Mesothelial cell of epicardium (in vitro differentiated cells): ENCODE data around the gene KRTAP17-1. TPM values are rescaled to one million over a fixed set of nuclear protein-coding genes. Genes with fewer than 3 reads are reported as not detected.

Experiments
- DNase-seq, 2 experiments: peaks; one replicate each; pipeline ENCODE4 v3.0.0; 2021; ENCODE audit warnings: low spot score in 2 of 2; ENCODE audit not compliant: unreplicated experiment in 2 of 2
- H3K27ac Mint-ChIP-seq: 2 replicates; pipeline ENCODE4 v1.8.0; 2021; ENCODE audit warnings: mixed read lengths
- H3K27me3 Mint-ChIP-seq: 2 replicates; pipeline ENCODE4 v1.8.0; 2021; ENCODE audit warnings: low read depth, mixed read lengths
- H3K36me3 Mint-ChIP-seq: 2 replicates; pipeline ENCODE4 v1.8.0; 2021; ENCODE audit warnings: mixed read lengths
- H3K4me1 Mint-ChIP-seq: 2 replicates; pipeline ENCODE4 v1.8.0; 2021; ENCODE audit warnings: mixed read lengths
- H3K4me3 Mint-ChIP-seq: 2 replicates; pipeline ENCODE4 v1.8.0; 2021; ENCODE audit warnings: mild to moderate bottlenecking, moderate library complexity, mixed read lengths
- H3K9me3 Mint-ChIP-seq: 2 replicates; pipeline ENCODE4 v1.8.0; 2021; ENCODE audit warnings: mixed read lengths
- total RNA-seq: library from RNA; stranded (reverse); gene quantifications from 3 replicates; pipeline ENCODE4 v1.2.1, GENCODE V29; 2021
- TF ChIP-seq, protein P1 (sequence below): fragments of 200-600 bp; sonication (generic); IDR thresholded peaks from one replicate; pipeline ENCODE4 v1.5.0; 2021; ENCODE audit warnings: antibody characterized with exemption; ENCODE audit not compliant: unreplicated experiment

Gene KRTAP17-1, protein sequence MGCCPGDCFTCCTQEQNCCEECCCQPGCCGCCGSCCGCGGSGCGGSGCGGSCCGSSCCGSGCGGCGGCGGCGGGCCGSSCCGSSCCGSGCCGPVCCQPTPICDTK
- total RNA-seq = not detected in 3 replicates

DNA sequence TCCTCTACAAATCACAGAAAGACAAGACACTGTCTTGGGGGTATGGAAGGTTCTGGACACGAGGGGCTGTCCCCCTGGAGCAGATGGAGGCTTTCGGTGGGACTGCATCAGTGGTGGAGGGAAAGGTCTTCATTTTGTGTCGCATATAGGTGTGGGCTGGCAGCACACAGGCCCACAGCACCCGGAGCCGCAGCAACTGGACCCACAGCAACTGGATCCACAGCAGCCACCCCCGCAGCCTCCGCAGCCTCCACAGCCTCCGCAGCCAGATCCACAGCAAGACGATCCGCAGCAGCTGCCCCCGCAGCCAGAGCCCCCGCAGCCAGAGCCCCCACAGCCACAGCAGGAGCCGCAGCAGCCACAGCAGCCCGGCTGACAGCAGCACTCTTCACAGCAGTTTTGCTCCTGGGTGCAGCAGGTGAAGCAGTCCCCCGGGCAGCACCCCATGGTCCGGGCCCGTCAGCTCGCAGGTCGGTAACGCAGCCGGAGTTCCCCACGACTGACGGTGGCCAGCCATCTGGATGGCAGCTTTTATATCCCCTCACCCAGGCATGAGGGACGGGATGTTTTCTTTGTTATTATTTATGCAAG, at the start of gene KRTAP17-1:
Gene KRTAP17-1 (minus strand): TSS at position 507 of the 591 bp plus-strand sequence. CDS start 60 bp downstream, at position 447.
- no peak within 1 kb of the TSS for H3K27ac Mint-ChIP-seq

DNA sequence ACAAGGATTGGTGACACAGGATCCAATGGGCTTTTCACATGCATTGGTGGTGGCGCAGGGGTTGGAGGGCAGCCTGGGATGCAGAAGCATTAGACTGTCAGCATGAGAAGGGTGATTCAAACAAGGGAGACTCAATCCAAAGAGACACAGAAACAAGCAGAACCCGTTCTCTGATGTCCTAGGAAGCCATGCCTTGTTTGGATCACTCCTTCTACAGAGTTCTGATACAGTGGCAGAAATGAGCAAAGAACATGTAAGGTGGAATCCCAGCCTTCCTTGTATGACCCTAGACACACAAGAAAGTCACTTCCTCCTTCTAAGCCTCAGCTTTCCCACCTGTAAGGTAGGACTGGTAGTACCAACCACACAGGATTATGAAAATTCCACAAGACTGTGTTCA, 48.4 kb upstream of the KRTAP17-1 start:
- no peaks in the 10 kb centered on the region for H3K36me3 Mint-ChIP-seq
- H3K4me3 Mint-ChIP-seq = no peak overlapping the region
- peaks cover 7% of the 10 kb centered on the region for H3K4me1 Mint-ChIP-seq
- DNase-seq = no peak
- no peaks in the 10 kb centered on the region for H3K27me3 Mint-ChIP-seq
- H3K9me3 Mint-ChIP-seq = peaks cover 7% of the 10 kb centered on the region
- H3K27ac Mint-ChIP-seq = no peak overlapping the region
- TF ChIP-seq, protein P1, sequence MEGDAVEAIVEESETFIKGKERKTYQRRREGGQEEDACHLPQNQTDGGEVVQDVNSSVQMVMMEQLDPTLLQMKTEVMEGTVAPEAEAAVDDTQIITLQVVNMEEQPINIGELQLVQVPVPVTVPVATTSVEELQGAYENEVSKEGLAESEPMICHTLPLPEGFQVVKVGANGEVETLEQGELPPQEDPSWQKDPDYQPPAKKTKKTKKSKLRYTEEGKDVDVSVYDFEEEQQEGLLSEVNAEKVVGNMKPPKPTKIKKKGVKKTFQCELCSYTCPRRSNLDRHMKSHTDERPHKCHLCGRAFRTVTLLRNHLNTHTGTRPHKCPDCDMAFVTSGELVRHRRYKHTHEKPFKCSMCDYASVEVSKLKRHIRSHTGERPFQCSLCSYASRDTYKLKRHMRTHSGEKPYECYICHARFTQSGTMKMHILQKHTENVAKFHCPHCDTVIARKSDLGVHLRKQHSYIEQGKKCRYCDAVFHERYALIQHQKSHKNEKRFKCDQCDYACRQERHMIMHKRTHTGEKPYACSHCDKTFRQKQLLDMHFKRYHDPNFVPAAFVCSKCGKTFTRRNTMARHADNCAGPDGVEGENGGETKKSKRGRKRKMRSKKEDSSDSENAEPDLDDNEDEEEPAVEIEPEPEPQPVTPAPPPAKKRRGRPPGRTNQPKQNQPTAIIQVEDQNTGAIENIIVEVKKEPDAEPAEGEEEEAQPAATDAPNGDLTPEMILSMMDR = no peak

More for the DNA sequence above, at the start of gene KRTAP17-1:
- TF ChIP-seq, protein P1 = no peak
- Mint-ChIP-seq H3K4me1 (no peaks in the 10 kb centered on the region), H3K4me3 (no peak within 1 kb of the TSS), H3K27me3 (peaks cover 5% of the 10 kb centered on the region), H3K9me3 (peaks cover 18% of the 10 kb centered on the region), H3K36me3 (peaks cover 4% of the 10 kb centered on the region)
- DNase-seq = no peak

DNA sequence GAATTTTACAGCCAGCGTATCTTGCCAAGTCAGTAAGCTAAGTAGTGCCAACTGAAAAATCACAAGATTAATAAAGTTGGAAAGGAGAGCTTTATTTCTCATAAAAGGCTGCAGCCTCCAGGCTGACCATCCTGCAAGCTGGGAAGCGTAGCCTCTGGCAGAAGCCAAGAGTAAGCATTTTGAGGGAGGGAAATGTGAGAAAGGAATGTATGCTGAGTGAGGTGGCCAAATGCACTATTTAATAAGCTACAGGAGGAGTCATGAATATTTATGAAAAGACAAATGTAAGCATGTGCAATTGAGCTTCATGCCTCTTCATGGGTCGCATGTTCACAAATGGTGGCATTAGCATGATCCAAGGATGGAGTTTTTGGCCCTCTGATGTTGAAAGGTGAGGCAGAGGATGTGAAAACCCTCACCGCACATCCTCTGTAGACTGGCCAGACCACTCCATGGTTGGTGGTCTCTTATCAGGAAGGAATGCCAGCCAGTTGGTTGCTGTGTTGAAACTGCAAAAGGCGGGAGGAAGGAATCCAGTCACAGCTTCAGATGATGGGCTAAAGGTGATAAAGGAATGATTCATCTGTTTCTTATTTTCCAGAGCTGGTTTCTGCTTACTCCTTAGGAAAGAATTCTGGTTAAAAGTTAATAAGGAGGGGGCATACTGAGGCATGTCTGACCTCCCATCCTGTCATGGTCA, 44.9 kb upstream of the KRTAP17-1 start:
- peaks cover 24% of the 10 kb centered on the region for H3K9me3 Mint-ChIP-seq
- TF ChIP-seq, protein P1 = no peak
- DNase-seq = no peak
- H3K27ac Mint-ChIP-seq = no peak overlapping the region
- H3K36me3 Mint-ChIP-seq = no peaks in the 10 kb centered on the region
- H3K4me1 Mint-ChIP-seq = no peaks in the 10 kb centered on the region
- H3K4me3 Mint-ChIP-seq = no peak overlapping the region
- H3K27me3 Mint-ChIP-seq = no peaks in the 10 kb centered on the region

DNA sequence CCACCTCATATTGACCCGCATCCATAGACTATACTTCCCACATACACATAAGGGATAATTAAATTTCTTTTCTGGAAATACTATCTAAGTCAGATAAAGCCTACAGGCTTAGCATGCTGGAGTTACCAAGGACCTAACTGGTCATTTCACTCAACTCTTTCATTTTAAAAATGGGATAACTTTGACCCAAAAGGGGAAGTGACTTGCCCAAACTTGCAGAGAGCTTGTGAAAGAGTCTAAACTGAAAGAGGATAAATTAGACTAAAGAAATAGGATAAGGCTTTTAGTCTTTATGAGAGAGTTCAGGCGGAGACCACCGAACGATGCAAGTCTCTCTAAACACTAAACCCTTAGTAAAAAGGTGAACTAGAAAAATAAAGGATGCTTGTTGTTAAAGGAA, 39.0 kb upstream of the KRTAP17-1 start:
- TF ChIP-seq, protein P1 = no peak
- H3K9me3 Mint-ChIP-seq = peaks cover 17% of the 10 kb centered on the region
- H3K4me3 Mint-ChIP-seq = no peak overlapping the region
- H3K27ac Mint-ChIP-seq = no peak overlapping the region
- no peak for DNase-seq
- H3K36me3 Mint-ChIP-seq = no peaks in the 10 kb centered on the region
- H3K4me1 Mint-ChIP-seq = no peaks in the 10 kb centered on the region
- H3K27me3 Mint-ChIP-seq = no peaks in the 10 kb centered on the region

DNA sequence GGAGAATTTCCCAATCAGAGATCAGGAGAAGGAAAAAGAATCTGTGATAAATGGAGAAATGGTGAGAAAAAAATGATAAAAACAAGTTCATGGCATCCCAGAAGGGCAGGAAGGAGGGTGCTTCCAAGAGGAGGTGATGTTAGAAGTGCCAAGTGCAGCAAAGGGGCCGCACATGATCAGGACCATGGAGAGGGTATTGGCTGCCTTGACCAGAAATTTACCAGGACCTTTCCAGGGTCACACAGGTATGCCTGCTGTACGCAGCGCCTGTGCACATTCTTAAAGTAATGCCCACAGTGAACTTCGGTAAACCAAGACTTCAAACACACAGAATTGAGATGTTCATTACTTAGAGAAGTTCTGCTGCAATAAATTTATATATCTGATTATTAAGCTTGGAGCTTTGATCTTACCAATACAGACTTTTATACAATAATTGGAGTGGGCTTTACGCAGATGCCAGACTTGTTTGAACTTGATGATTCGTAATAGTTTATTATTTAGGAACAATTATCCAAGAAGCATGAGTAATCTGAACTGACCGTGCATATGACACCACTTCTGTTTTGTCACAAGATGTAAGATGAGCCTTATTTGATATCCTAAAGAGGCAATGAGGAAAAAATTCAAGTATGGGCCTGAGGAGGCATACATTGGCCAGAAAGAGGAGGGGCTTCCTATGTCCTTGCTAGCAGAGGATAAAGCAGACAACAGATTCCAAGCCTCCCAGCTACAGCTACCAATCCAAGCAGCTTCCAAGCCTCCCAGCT, 37.3 kb upstream of the KRTAP17-1 start:
- Mint-ChIP-seq H3K9me3 (peaks cover 17% of the 10 kb centered on the region), H3K4me3 (no peak overlapping the region), H3K4me1 (no peaks in the 10 kb centered on the region), H3K36me3 (no peaks in the 10 kb centered on the region), H3K27ac (no peak overlapping the region), H3K27me3 (no peaks in the 10 kb centered on the region)
- no peak for DNase-seq
- TF ChIP-seq, protein P1 = no peak
